Neural progenitor cell (in vitro differentiated cells): Measurements from ENCODE around the gene UPK3A. TPM values are rescaled to one million over a fixed set of nuclear protein-coding genes. Genes with fewer than 3 reads are reported as not detected.
A peak's percentile ranks its signal among the peaks of the same experiment; 100 is the strongest.

ENCODE experiments used
- DNase-seq: peaks from one replicate; pipeline ENCODE4 v3.0.0-alpha.2; 2016; ENCODE audit warnings: low spot score
- H2AFZ ChIP-seq: fragments of 200-600 bp; sonication (generic); replicated peaks from 2 replicates; pipeline ENCODE4 v1.6.1; 2016; ENCODE audit warnings: antibody characterized with exemption
- H3F3A ChIP-seq: fragments of 200-600 bp; sonication (generic); 2 replicates; pipeline ENCODE4 v1.6.1; 2016; ENCODE audit warnings: antibody characterized with exemption, low read depth
- H3K27ac ChIP-seq: fragments of 200-600 bp; sonication (generic); 2 replicates; pipeline ENCODE4 v1.5.1; 2016; ENCODE audit warnings: mild to moderate bottlenecking
- H3K27me3 ChIP-seq: fragments of 200-600 bp; sonication (generic); 2 replicates; pipeline ENCODE4 v1.6.1; 2016; ENCODE audit warnings: mild to moderate bottlenecking, moderate library complexity
- H3K36me3 ChIP-seq: fragments of 200-600 bp; sonication (generic); 2 replicates; pipeline ENCODE4 v1.5.1; 2016
- H3K4me1 ChIP-seq: fragments of 200-600 bp; sonication (generic); 2 replicates; pipeline ENCODE4 v1.6.1; 2016; ENCODE audit warnings: mixed run types
- H3K4me2 ChIP-seq: fragments of 200-600 bp; sonication (generic); 2 replicates; pipeline ENCODE4 v1.6.1; 2016
- H3K4me3 ChIP-seq: fragments of 200-600 bp; sonication (generic); 2 replicates; pipeline ENCODE4 v1.5.1; 2016
- H3K79me2 ChIP-seq: fragments of 200-600 bp; sonication (generic); 2 replicates; pipeline ENCODE4 v1.6.1; 2016; ENCODE audit warnings: low read depth
- H3K9ac ChIP-seq: fragments of 200-600 bp; sonication (generic); 2 replicates; pipeline ENCODE4 v1.6.1; 2016
- H3K9me3 ChIP-seq: fragments of 200-600 bp; sonication (generic); 2 replicates; pipeline ENCODE4 v1.5.1; 2016; ENCODE audit warnings: low read depth
- H4K20me1 ChIP-seq: fragments of 200-600 bp; sonication (generic); 2 replicates; pipeline ENCODE4 v1.6.1; 2016; ENCODE audit warnings: low read depth
- H3K27ac Mint-ChIP-seq: 3 replicates; pipeline ENCODE4 v1.8.0; 2021; ENCODE audit warnings: mixed read lengths
- H3K27me3 Mint-ChIP-seq: 2 replicates; pipeline ENCODE4 v1.8.0; 2022; ENCODE audit warnings: low read depth, mild to moderate bottlenecking, inconsistent platforms, moderate library complexity, mixed read lengths; ENCODE audit not compliant: insufficient read depth
- H3K36me3 Mint-ChIP-seq: 3 replicates; pipeline ENCODE4 v1.8.0; 2021; ENCODE audit warnings: mixed read lengths
- H3K4me1 Mint-ChIP-seq: 3 replicates; pipeline ENCODE4 v1.8.0; 2021; ENCODE audit warnings: mixed read lengths
- H3K4me3 Mint-ChIP-seq: 3 replicates; pipeline ENCODE4 v1.8.0; 2021; ENCODE audit warnings: mild to moderate bottlenecking, moderate library complexity, mixed read lengths
- H3K9me3 Mint-ChIP-seq: 3 replicates; pipeline ENCODE4 v1.8.0; 2020; ENCODE audit warnings: mixed read lengths
- CTCF ChIP-seq: fragments of 200-600 bp; sonication (generic); IDR thresholded peaks from 2 replicates; pipeline ENCODE4 v1.5.1; 2017; ENCODE audit warnings: antibody characterized with exemption, mild to moderate bottlenecking
- EZH2 ChIP-seq: fragments of 200-600 bp; sonication (generic); IDR thresholded peaks from 2 replicates; pipeline ENCODE4 v1.6.1; 2017; ENCODE audit warnings: antibody characterized with exemption, mild to moderate bottlenecking, moderate library complexity
- EZH2phosphoT487 ChIP-seq: fragments of 200-600 bp; sonication (generic); IDR thresholded peaks from 2 replicates; pipeline ENCODE4 v1.6.1; 2017; ENCODE audit warnings: antibody characterized with exemption
- total RNA-seq: library from RNA; depleted of rRNA; stranded (reverse); fragments of >200 nt; gene quantifications from 2 replicates; pipeline ENCODE4 v1.2.3, GENCODE V29; 2015; ENCODE audit warnings: low replicate concordance

Gene UPK3A
- total RNA-seq, 1 donor from 2014 or later, result not detected

GRCh38 chr22:45278125-45278524, 6.6 kb upstream of the UPK3A start:
- peaks cover 2% of the 10 kb centered on the region for H3K4me1 Mint-ChIP-seq

GRCh38 chr22:45280587-45280980, 4.2 kb upstream of the UPK3A start:
- Histone ChIP-seq H3K4me3 (no peak overlapping the region), H3K9me3 (no peaks in the 10 kb centered on the region), H3K9ac (no peak overlapping the region), H2AFZ (no peak overlapping the region), H3K4me2 (no peak overlapping the region), H3K27me3 (peaks cover 38% of the 10 kb centered on the region), H4K20me1 (no peaks in the 10 kb centered on the region), H3K27ac (no peak overlapping the region), H3K79me2 (no peaks in the 10 kb centered on the region), H3K36me3 (no peaks in the 10 kb centered on the region), H3F3A (peaks cover 4% of the 10 kb centered on the region), H3K4me1 (peaks cover 7% of the 10 kb centered on the region)
- no peak for DNase-seq
- Mint-ChIP-seq H3K4me3 (no peak overlapping the region), H3K9me3 (no peaks in the 10 kb centered on the region), H3K27ac (no peak overlapping the region), H3K27me3 (peaks cover 39% of the 10 kb centered on the region), H3K36me3 (no peaks in the 10 kb centered on the region), H3K4me1 (peaks cover 6% of the 10 kb centered on the region)
- TF ChIP-seq CTCF (no peak), EZH2 (no peak), EZH2phosphoT487 (no peak)

More at GRCh38 chr22:45278125-45278524, 6.6 kb upstream of the UPK3A start:
- Histone ChIP-seq H3K9ac (no peak overlapping the region), H3K79me2 (no peaks in the 10 kb centered on the region), H2AFZ (no peak overlapping the region), H3K27ac (no peak overlapping the region), H4K20me1 (no peaks in the 10 kb centered on the region), H3K4me1 (no peaks in the 10 kb centered on the region), H3K27me3 (peaks cover 13% of the 10 kb centered on the region), H3F3A (no peaks in the 10 kb centered on the region), H3K4me2 (no peak overlapping the region), H3K36me3 (no peaks in the 10 kb centered on the region), H3K4me3 (no peak overlapping the region), H3K9me3 (no peaks in the 10 kb centered on the region)
- no peak for DNase-seq
- H3K4me3 Mint-ChIP-seq, result no peak overlapping the region
- no peaks in the 10 kb centered on the region for H3K9me3 Mint-ChIP-seq
- no peaks in the 10 kb centered on the region for H3K36me3 Mint-ChIP-seq
- peaks cover 34% of the 10 kb centered on the region for H3K27me3 Mint-ChIP-seq
- TF ChIP-seq EZH2phosphoT487 (no peak), CTCF (no peak), EZH2 (no peak)
- H3K27ac Mint-ChIP-seq, result peak overlapping the region; percentile 57

- Mint-ChIP-seq H3K27ac (no peak overlapping the region), H3K4me3 (no peak overlapping the region), H3K36me3 (no peaks in the 10 kb centered on the region), H3K9me3 (no peaks in the 10 kb centered on the region), H3K27me3 (peaks cover 40% of the 10 kb centered on the region), H3K4me1 (peaks cover 7% of the 10 kb centered on the region)
- no peak overlapping the region for H3K4me2 ChIP-seq
- TF ChIP-seq EZH2phosphoT487, result no peak
- no peak for TF ChIP-seq EZH2
- TF ChIP-seq CTCF, result no peak
- H3F3A ChIP-seq, result peaks cover 4% of the 10 kb centered on the region
- no peak overlapping the region for H3K27ac ChIP-seq
- no peaks in the 10 kb centered on the region for H3K9me3 ChIP-seq
- H2AFZ ChIP-seq, result no peak overlapping the region
- no peak overlapping the region for H3K9ac ChIP-seq
- no peaks in the 10 kb centered on the region for H3K79me2 ChIP-seq
- peaks cover 7% of the 10 kb centered on the region for H3K4me1 ChIP-seq
- H3K4me3 ChIP-seq, result no peak overlapping the region
- no peaks in the 10 kb centered on the region for H3K36me3 ChIP-seq
- no peak for DNase-seq
- peaks cover 42% of the 10 kb centered on the region for H3K27me3 ChIP-seq
- no peaks in the 10 kb centered on the region for H4K20me1 ChIP-seq
These were observed 3.7 kb upstream of the UPK3A start for GRCh38 chr22:45281010-45281409.
